ENCODE measurements around the gene ACP5.

- TF ChIP-seq CTCF (IDR thresholded peaks at IDR 0.05), result no peak
- peak in 1 of 2 donors; percentile 53 for TF ChIP-seq POLR2A (IDR thresholded peaks at IDR 0.05)
- peak; percentile 97 to 100 for TF ChIP-seq POLR2AphosphoS5 (IDR thresholded peaks at IDR 0.05; ENCODE audit: insufficient read depth in 1 of 2, low read depth in 1 of 2)
Observed at GRCh38 chr19:11558881-11559828, 18.3 kb downstream of the ACP5 start, which contains the start of gene ELOF1.

All from vagina (tissue), 2 donors.